HEK293T (cell line): ENCODE measurements around the gene SLC38A10.

Experiments
- ARNT ChIP-seq: fragments of 450-650 bp; IDR thresholded peaks from 2 replicates; pipeline ENCODE4 v1.6.1; 2017; ENCODE audit warnings: mild to moderate bottlenecking
- TARDBP ChIP-seq: fragments of 450-650 bp; IDR thresholded peaks from 2 replicates; pipeline ENCODE4 v1.6.1; 2016

- TF ChIP-seq ARNT (no peak), TARDBP (no peak)
Observed at GRCh38 chr17:81280571-81280970, 14.5 kb downstream of the SLC38A10 start.
